ENCODE measurements around the gene RYR3.

Gene RYR3

DNA sequence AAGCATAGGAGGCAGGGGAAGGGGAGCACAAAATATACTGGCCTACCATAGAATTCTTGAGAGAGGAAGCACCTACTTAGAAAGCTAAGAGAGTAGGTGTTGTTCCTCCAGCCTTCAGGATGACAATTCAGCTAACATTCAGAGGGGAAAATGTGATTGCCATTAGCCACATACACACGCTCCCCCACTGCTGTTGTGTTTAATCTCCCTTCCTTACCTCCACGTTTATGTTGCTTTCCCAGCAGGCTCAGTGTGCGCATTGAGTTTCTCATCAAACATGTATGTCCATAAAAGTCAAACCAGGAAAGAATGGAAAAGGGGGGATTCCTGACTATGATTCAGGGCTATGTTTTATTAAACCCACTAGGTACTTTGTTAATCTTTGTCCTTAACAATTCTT, 512.4 kb downstream of the RYR3 start:
- TF ChIP-seq, protein P1, sequence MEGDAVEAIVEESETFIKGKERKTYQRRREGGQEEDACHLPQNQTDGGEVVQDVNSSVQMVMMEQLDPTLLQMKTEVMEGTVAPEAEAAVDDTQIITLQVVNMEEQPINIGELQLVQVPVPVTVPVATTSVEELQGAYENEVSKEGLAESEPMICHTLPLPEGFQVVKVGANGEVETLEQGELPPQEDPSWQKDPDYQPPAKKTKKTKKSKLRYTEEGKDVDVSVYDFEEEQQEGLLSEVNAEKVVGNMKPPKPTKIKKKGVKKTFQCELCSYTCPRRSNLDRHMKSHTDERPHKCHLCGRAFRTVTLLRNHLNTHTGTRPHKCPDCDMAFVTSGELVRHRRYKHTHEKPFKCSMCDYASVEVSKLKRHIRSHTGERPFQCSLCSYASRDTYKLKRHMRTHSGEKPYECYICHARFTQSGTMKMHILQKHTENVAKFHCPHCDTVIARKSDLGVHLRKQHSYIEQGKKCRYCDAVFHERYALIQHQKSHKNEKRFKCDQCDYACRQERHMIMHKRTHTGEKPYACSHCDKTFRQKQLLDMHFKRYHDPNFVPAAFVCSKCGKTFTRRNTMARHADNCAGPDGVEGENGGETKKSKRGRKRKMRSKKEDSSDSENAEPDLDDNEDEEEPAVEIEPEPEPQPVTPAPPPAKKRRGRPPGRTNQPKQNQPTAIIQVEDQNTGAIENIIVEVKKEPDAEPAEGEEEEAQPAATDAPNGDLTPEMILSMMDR (IDR thresholded peaks at IDR 0.05; ENCODE audit: insufficient read depth, low read length, poor library complexity, severe bottlenecking): no peak
- Histone ChIP-seq H3K36me3 (ENCODE audit: control insufficient read depth, insufficient read depth, low read length) (no peaks in the 10 kb centered on the region), H3K27me3 (replicated peaks; ENCODE audit: control insufficient read depth, insufficient read depth, low read length) (no peaks in the 10 kb centered on the region), H3K4me3 (replicated peaks; ENCODE audit: low read depth, low read length) (no peak overlapping the region)
- DNase-seq (ENCODE audit: extremely low read depth, insufficient read length): no peak

DNA sequence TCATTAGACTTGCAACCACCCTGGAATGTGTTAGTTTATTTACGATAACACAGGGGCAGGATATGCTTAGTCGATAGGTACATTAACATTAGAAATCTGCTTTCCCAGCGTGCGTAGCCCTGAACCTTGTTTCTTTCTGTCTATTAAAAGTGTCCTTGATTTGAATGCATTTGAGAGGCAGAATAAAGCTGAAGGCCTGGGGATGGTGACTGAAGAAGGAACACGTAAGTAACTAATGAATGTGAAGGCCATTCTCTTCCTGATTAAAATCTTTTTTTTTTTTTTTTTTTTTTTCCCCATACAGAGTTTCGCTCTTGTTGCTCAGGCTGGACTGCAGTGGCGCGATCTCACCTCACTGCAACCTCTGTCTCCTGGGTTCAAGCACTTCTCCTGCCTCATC, 514.7 kb downstream of the RYR3 start:
- no peaks in the 10 kb centered on the region for H3K27me3 ChIP-seq (replicated peaks; ENCODE audit: control insufficient read depth, insufficient read depth, low read length)
- TF ChIP-seq, protein P1 (IDR thresholded peaks at IDR 0.05; ENCODE audit: insufficient read depth, low read length, poor library complexity, severe bottlenecking): no peak
- H3K4me3 ChIP-seq (replicated peaks; ENCODE audit: low read depth, low read length): no peak overlapping the region
- no peak for DNase-seq (ENCODE audit: extremely low read depth, insufficient read length)
- no peaks in the 10 kb centered on the region for H3K36me3 ChIP-seq (ENCODE audit: control insufficient read depth, insufficient read depth, low read length)

DNA sequence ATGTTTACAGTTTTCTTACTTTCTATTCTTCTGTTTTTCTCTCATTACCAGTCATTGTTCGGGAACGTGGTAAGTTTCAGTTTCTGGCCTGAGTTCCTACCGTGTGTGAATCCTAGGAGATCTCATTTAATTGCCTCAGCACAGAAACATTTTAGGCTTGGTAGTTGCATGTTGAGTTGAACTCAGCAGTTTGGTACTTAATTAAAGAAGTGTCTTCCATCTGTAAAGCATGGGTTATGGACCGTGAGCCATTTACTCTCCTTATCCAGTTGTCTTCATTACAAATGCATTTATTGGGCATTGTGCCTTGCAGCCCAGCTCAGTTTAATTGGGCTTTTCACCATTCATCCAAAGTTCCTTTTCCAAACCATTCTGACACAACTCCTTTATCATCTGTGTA, 515.4 kb downstream of the RYR3 start:
- DNase-seq (ENCODE audit: extremely low read depth, insufficient read length): no peak
- no peaks in the 10 kb centered on the region for H3K36me3 ChIP-seq (ENCODE audit: control insufficient read depth, insufficient read depth, low read length)

DNA sequence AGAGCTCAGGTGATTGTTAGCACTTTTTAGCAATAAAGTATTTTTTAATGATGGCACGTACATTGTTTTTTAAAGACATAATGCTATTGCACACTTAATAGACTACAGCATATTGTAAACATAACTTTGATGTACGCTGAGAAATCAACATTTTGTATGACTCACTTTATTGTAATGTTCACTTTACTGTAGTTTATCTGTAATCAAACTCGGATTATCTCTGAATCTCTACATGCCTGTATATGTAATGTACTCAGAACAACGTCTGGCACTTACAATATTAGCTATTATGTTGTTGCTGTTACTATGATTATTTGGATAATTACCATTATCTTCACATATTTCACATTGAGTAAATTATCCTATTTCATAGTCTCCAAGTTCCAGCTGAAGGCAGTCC, 519.6 kb downstream of the RYR3 start:
- Histone ChIP-seq H3K4me3 (replicated peaks; ENCODE audit: low read depth, low read length) (no peak overlapping the region), H3K27me3 (replicated peaks; ENCODE audit: control insufficient read depth, insufficient read depth, low read length) (no peaks in the 10 kb centered on the region), H3K36me3 (ENCODE audit: control insufficient read depth, insufficient read depth, low read length) (no peaks in the 10 kb centered on the region)
- no peak for DNase-seq (ENCODE audit: extremely low read depth, insufficient read length)
- TF ChIP-seq, protein P1 (IDR thresholded peaks at IDR 0.05; ENCODE audit: insufficient read depth, low read length, poor library complexity, severe bottlenecking): no peak

More for the DNA sequence above, 515.4 kb downstream of the RYR3 start:
- Histone ChIP-seq H3K4me3 (replicated peaks; ENCODE audit: low read depth, low read length) (no peak overlapping the region), H3K27me3 (replicated peaks; ENCODE audit: control insufficient read depth, insufficient read depth, low read length) (no peaks in the 10 kb centered on the region)
- TF ChIP-seq, protein P1 (IDR thresholded peaks at IDR 0.05; ENCODE audit: insufficient read depth, low read length, poor library complexity, severe bottlenecking): no peak

DNA sequence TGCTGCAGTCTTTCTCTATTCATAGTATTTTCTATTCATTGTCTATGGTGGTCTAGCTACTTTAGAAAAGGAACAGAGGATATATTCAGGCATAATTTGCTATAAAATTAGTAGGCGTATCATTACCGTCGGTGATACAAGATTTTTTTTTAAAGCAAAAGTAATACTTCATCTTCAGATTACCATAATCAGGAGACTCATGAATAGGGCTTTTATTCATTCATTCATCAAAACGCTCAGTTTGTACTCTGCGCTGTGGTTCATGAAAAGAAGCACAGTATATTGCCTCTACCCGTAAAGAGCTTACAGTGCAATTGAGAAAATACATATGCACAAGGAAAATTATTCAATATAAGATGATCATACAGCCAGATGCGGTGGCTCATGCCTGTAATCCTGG, 520.9 kb downstream of the RYR3 start:
- no peak for DNase-seq (ENCODE audit: extremely low read depth, insufficient read length)
- Histone ChIP-seq H3K4me3 (replicated peaks; ENCODE audit: low read depth, low read length) (no peak overlapping the region), H3K36me3 (ENCODE audit: control insufficient read depth, insufficient read depth, low read length) (no peaks in the 10 kb centered on the region), H3K27me3 (replicated peaks; ENCODE audit: control insufficient read depth, insufficient read depth, low read length) (no peaks in the 10 kb centered on the region)
- TF ChIP-seq, protein P1 (IDR thresholded peaks at IDR 0.05; ENCODE audit: insufficient read depth, low read length, poor library complexity, severe bottlenecking): no peak
